ENCODE measurements around the gene RPUSD1. TPM values are rescaled to one million over a fixed set of nuclear protein-coding genes. Genes with fewer than 3 reads are reported as not detected.

The RPUSD1 gene
- total RNA-seq, 3 donors from 2014 or later (not counting 1 experiment from before 2014, with no cell fraction given), result 20.8 to 31.7 (median 29.6) TPM

DNA sequence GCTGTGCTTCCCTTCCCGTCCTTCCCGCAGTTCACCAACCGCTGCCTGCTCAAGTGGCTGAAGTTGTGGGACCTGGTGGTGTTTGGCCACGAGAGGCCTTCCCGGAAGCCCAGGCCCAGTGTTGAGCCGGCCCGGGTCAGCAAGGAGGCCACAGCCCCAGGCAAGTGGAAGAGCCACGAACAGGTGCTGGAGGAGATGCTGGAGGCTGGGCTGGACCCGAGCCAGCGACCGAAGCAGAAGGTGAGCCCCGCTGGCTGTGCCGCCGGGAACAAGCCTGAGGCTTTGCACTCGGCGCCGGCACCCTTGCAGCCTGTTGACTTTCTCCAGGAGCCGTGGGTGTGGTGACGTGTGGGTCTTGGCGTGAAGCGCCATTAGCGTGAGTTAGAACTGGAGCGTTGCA, 3.0 kb upstream of the RPUSD1 start:
- H3K27ac Mint-ChIP-seq, result no peak overlapping the region
- no peaks in the 10 kb centered on the region for H3K36me3 Mint-ChIP-seq
- Histone ChIP-seq H3K27ac (ENCODE audit: low read length) (no peak overlapping the region), H3K4me3 (ENCODE audit: low read length) (no peak overlapping the region), H3K4me1 (ENCODE audit: control insufficient read depth, insufficient read depth, low read length) (peaks cover 25% of the 10 kb centered on the region), H3K9me3 (ENCODE audit: control insufficient read depth, insufficient read depth, low read length) (no peaks in the 10 kb centered on the region), H3K27me3 (ENCODE audit: control insufficient read depth, insufficient read depth, low read length) (no peaks in the 10 kb centered on the region), H3K36me3 (ENCODE audit: control insufficient read depth, insufficient read depth, low read length) (peaks cover 4% of the 10 kb centered on the region)
- no peaks in the 10 kb centered on the region for H3K27me3 Mint-ChIP-seq (ENCODE audit: low read depth in 2 of 2)
- no peak overlapping the region for H3K4me3 Mint-ChIP-seq
- intact Hi-C loops (cut with micrococcal nuclease), result no loop called here
- ATAC-seq (no peak), DNase-seq (no peak)
- H3K9me3 Mint-ChIP-seq, result no peaks in the 10 kb centered on the region
- peaks cover 0 to 4% of the 10 kb centered on the region in 2 donors for H3K4me1 Mint-ChIP-seq
- TF ChIP-seq CTCF (IDR thresholded peaks at IDR 0.05), result no peak
- WGBS (ENCODE audit: insufficient coverage), result 98% methylated on average over 23 of the region's 23 CpGs

GRCh38 chr16:790086-790485, 1.9 kb upstream of the RPUSD1 start:
- Histone ChIP-seq H3K27me3 (ENCODE audit: control insufficient read depth, insufficient read depth, low read length) (no peaks in the 10 kb centered on the region), H3K36me3 (ENCODE audit: control insufficient read depth, insufficient read depth, low read length) (peaks cover 5% of the 10 kb centered on the region), H3K27ac (ENCODE audit: low read length) (no peak overlapping the region), H3K9me3 (ENCODE audit: control insufficient read depth, insufficient read depth, low read length) (no peaks in the 10 kb centered on the region), H3K4me1 (ENCODE audit: control insufficient read depth, insufficient read depth, low read length) (peaks cover 29% of the 10 kb centered on the region), H3K4me3 (ENCODE audit: low read length) (no peak overlapping the region)
- Mint-ChIP-seq H3K36me3 (no peaks in the 10 kb centered on the region), H3K4me3 (peak overlapping the region; percentile 63), H3K4me1 (peaks cover 0 to 5% of the 10 kb centered on the region in 2 donors), H3K27me3 (ENCODE audit: low read depth in 2 of 2) (no peaks in the 10 kb centered on the region), H3K9me3 (no peaks in the 10 kb centered on the region), H3K27ac (peak overlapping the region in 1 of 2 donors; percentile 59)
- ATAC-seq, result no peak
- 97% methylated on average over 17 of the region's 17 CpGs for WGBS (ENCODE audit: insufficient coverage)
- intact Hi-C loops (cut with micrococcal nuclease), result no loop called here
- no peak for DNase-seq
- TF ChIP-seq CTCF (IDR thresholded peaks at IDR 0.05), result no peak

DNA sequence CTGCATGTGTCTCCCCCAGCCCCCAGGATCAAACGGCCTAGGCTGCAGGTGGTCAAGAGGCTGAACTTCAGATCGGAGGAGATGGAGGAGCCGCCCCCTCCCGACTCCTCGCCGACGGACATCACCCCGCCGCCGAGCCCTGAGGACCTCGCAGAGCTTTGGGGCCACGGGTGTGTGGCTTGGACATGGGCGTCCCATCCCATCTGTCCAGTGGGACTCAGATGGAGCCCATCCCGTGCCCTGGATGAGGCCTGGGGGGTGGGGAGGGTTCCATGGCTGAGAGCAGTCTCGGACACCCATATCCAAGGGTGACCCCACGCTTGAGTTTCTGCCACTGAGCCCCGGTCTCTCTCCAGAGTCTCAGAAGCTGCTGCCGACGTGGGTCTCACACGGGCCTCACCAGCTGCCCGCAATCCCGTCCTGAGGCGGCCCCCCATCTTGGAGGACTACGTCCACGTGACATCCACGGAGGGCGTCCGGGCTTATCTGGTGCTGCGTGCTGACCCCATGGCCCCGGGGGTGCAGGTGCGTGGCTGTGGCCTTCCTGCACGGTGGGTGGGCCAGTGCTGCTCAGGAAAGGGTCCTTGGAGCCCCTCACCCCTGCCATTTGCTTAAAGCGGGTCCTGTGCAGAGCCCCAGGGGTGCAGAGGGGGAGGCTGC, 1.1 kb upstream of the RPUSD1 start:
- Mint-ChIP-seq H3K4me1 (peaks cover 0 to 9% of the 10 kb centered on the region in 2 donors), H3K36me3 (no peaks in the 10 kb centered on the region), H3K4me3 (peak overlapping the region; percentile 31), H3K27me3 (ENCODE audit: low read depth in 2 of 2) (no peaks in the 10 kb centered on the region), H3K9me3 (no peaks in the 10 kb centered on the region), H3K27ac (no peak overlapping the region)
- Histone ChIP-seq H3K27ac (ENCODE audit: low read length) (no peak overlapping the region), H3K9me3 (ENCODE audit: control insufficient read depth, insufficient read depth, low read length) (no peaks in the 10 kb centered on the region), H3K4me1 (ENCODE audit: control insufficient read depth, insufficient read depth, low read length) (peaks cover 29% of the 10 kb centered on the region), H3K36me3 (ENCODE audit: control insufficient read depth, insufficient read depth, low read length) (peaks cover 5% of the 10 kb centered on the region), H3K27me3 (ENCODE audit: control insufficient read depth, insufficient read depth, low read length) (no peaks in the 10 kb centered on the region), H3K4me3 (ENCODE audit: low read length) (no peak overlapping the region)
- no peak for TF ChIP-seq CTCF (IDR thresholded peaks at IDR 0.05)
- WGBS (ENCODE audit: insufficient coverage), result 84% methylated on average over 33 of the region's 33 CpGs
- DNase-seq (no peak), ATAC-seq (no peak)
- intact Hi-C loops (cut with micrococcal nuclease), result no loop called here
